Measurements from ENCODE around the gene RGS3. TPM values are rescaled to one million over a fixed set of nuclear protein-coding genes. Genes with fewer than 3 reads are reported as not detected.

RGS3 gene
- total and polyA plus RNA-seq, 11 donors: 93.4 to 214 (median 134) TPM

GRCh38 chr9:113585085-113585442, 121.5 kb downstream of the RGS3 start:
- 71 to 81% (median 77%) methylated on average over 4 of the region's 4 CpGs for WGBS, 4 donors
- no peaks in the 10 kb centered on the region for H3K9me3 ChIP-seq
- intact Hi-C loops (cut with DNase I): loop anchor here in 6 of 10 donors (5.0 to 10.0 kb wide), 4 partner anchors 38 to 310 kb away; partner anchors contain the start of genes CDC26 (in 2 of the 6) and PRPF4 (in 2 of the 6)
- TF ChIP-seq POLR2A (IDR thresholded peaks at IDR 0.05) (no peak), CTCF (IDR thresholded peaks at IDR 0.05) (no peak)
- DNase-seq: peak in 1 of 5 donors; percentile 13
- H3K27ac ChIP-seq: peak overlapping the region in 7 of 12 donors; percentile 15 to 97 (median 81)
- no peak for ATAC-seq
- peaks cover 15 to 92% (median 75%) of the 10 kb centered on the region in 12 donors for H3K4me1 ChIP-seq
- no peak overlapping the region for H3K4me3 ChIP-seq
- peaks cover 0 to 47% (median 32%) of the 10 kb centered on the region in 9 donors for H3K36me3 ChIP-seq
- H3K27me3 ChIP-seq: no peaks in the 10 kb centered on the region

GRCh38 chr9:113585555-113585954, 122.0 kb downstream of the RGS3 start:
- H3K36me3 ChIP-seq: peaks cover 0 to 47% (median 32%) of the 10 kb centered on the region in 9 donors
- intact Hi-C loops (cut with DNase I): loop anchor here in 6 of 10 donors (5.0 to 10.0 kb wide), 4 partner anchors 38 to 311 kb away; partner anchors contain the start of genes CDC26 (in 2 of the 6) and PRPF4 (in 2 of the 6)
- H3K4me1 ChIP-seq: peaks cover 10 to 89% (median 70%) of the 10 kb centered on the region in 12 donors
- peak overlapping the region in 9 of 12 donors; percentile 75 to 97 (median 85) for H3K27ac ChIP-seq
- peak in 3 of 5 donors; percentile 2 to 15 (median 10) for DNase-seq
- ATAC-seq: no peak
- no peak overlapping the region for H3K4me3 ChIP-seq
- no peaks in the 10 kb centered on the region for H3K27me3 ChIP-seq
- 90 to 100% (median 95%) methylated on average over 2 of the region's 2 CpGs for WGBS, 4 donors
- no peaks in the 10 kb centered on the region for H3K9me3 ChIP-seq
- no peak for TF ChIP-seq CTCF (IDR thresholded peaks at IDR 0.05)
- TF ChIP-seq POLR2A (IDR thresholded peaks at IDR 0.05): no peak

GRCh38 chr9:113587471-113588031, 124.0 kb downstream of the RGS3 start:
- ATAC-seq (peak; percentile 65 to 80 (median 70)), DNase-seq (peak; percentile 81 to 86 (median 84))
- peaks cover 0 to 89% (median 68%) of the 10 kb centered on the region in 12 donors for H3K4me1 ChIP-seq
- H3K27me3 ChIP-seq: no peaks in the 10 kb centered on the region
- no peak overlapping the region for H3K4me3 ChIP-seq
- H3K27ac ChIP-seq: peak overlapping the region; percentile 44 to 97 (median 82)
- TF ChIP-seq CTCF (IDR thresholded peaks at IDR 0.05) (peak; percentile 37 to 77 (median 71)), POLR2A (IDR thresholded peaks at IDR 0.05) (no peak)
- peaks cover 0 to 54% (median 35%) of the 10 kb centered on the region in 9 donors for H3K36me3 ChIP-seq
- intact Hi-C loops (cut with DNase I): loop anchor here in 9 of 10 donors (2.0 to 10.0 kb wide), 6 partner anchors 40 to 313 kb away; partner anchors contain the start of genes CDC26 (in 2 of the 9) and PRPF4 (in 2 of the 9)
- H3K9me3 ChIP-seq: no peaks in the 10 kb centered on the region
- WGBS, 4 donors: 20 to 37% (median 23%) methylated on average over 12 to 14 of the region's 14 CpGs

GRCh38 chr9:113588242-113588810, 124.8 kb downstream of the RGS3 start:
- intact Hi-C loops (cut with DNase I): loop anchor here in 7 of 10 donors (2.0 to 10.0 kb wide), 5 partner anchors 41 to 314 kb away; partner anchors contain the start of genes CDC26 (in 2 of the 7) and PRPF4 (in 2 of the 7)
- H3K36me3 ChIP-seq: peaks cover 0 to 51% (median 30%) of the 10 kb centered on the region in 9 donors
- no peak overlapping the region for H3K4me3 ChIP-seq
- peak overlapping the region; percentile 44 to 97 (median 82) for H3K27ac ChIP-seq
- ATAC-seq (no peak), DNase-seq (peak in 3 of 5 donors; percentile 28 to 46 (median 30))
- H3K4me1 ChIP-seq: peaks cover 1 to 90% (median 70%) of the 10 kb centered on the region in 12 donors
- TF ChIP-seq CTCF (IDR thresholded peaks at IDR 0.05) (no peak), POLR2A (IDR thresholded peaks at IDR 0.05) (no peak)
- H3K9me3 ChIP-seq: no peaks in the 10 kb centered on the region
- H3K27me3 ChIP-seq: no peaks in the 10 kb centered on the region
- 37 to 48% (median 45%) methylated on average over 13 of the region's 13 CpGs for WGBS, 4 donors
